ENCODE data around the gene DGCR6. TPM values are rescaled to one million over a fixed set of nuclear protein-coding genes. Genes with fewer than 3 reads are reported as not detected.

Gene DGCR6
- total and polyA plus RNA-seq, 2 experiments from 2014 or later = 1.4 to 2.3 TPM

- Mint-ChIP-seq H3K9me3 (no peaks in the 10 kb centered on the region), H3K27ac (no peak overlapping the region), H3K27me3 (ENCODE audit: insufficient read depth, low read depth, poor library complexity) (peaks cover 5% of the 10 kb centered on the region), H3K4me3 (no peak overlapping the region), H3K4me1 (peaks cover 5% of the 10 kb centered on the region; the same call in 2 of the 3 replicates), H3K36me3 (ENCODE audit: low read depth) (no peaks in the 10 kb centered on the region; the same call in 2 of the 3 replicates)
- Histone ChIP-seq H3K27me3 (ENCODE audit: insufficient read depth) (no peaks in the 10 kb centered on the region), H3K4me1 (ENCODE audit: insufficient read depth) (no peaks in the 10 kb centered on the region), H3K36me3 (ENCODE audit: insufficient read depth) (no peaks in the 10 kb centered on the region), H3K27ac (ENCODE audit: low read depth) (no peak overlapping the region), H3K79me2 (replicated peaks; ENCODE audit: insufficient read depth) (no peaks in the 10 kb centered on the region), H3K4me3 (no peak overlapping the region), H3F3A (replicated peaks; ENCODE audit: low read depth) (no peaks in the 10 kb centered on the region), H3K4me2 (no peak overlapping the region), H4K20me1 (replicated peaks; ENCODE audit: insufficient read depth) (no peaks in the 10 kb centered on the region), H3K9me2 (ENCODE audit: insufficient read depth) (no peaks in the 10 kb centered on the region), H2AFZ (no peak overlapping the region)
- no peak for TF ChIP-seq CREB1 (CRISPR knock-in tag; IDR thresholded peaks at IDR 0.05; ENCODE audit: low read depth)
- TF ChIP-seq POLR2AphosphoS5 (IDR thresholded peaks at IDR 0.05; ENCODE audit: low read depth) = no peak
- TF ChIP-seq ZNF462 (CRISPR knock-in tag; IDR thresholded peaks at IDR 0.05) = no peak
- no peak for TF ChIP-seq ZNF114 (CRISPR knock-in tag; IDR thresholded peaks at IDR 0.05)
- TF ChIP-seq STAT1 (IDR thresholded peaks at IDR 0.05; ENCODE audit: unreplicated experiment) = no peak
- TF ChIP-seq NANOG (IDR thresholded peaks at IDR 0.05; ENCODE audit: borderline replicate concordance) = no peak
- no peak for TF ChIP-seq JUNB (IDR thresholded peaks at IDR 0.05; ENCODE audit: unreplicated experiment)
- TF ChIP-seq REST (IDR thresholded peaks at IDR 0.05; ENCODE audit: unreplicated experiment) = no peak
- no peak for TF ChIP-seq CTCF (conservative IDR thresholded peaks at IDR 0.05; ENCODE audit: low read depth in 2 of 2)
- TF ChIP-seq EZH2phosphoT487 (IDR thresholded peaks at IDR 0.05; ENCODE audit: unreplicated experiment) = no peak
- TF ChIP-seq EZH2 (IDR thresholded peaks at IDR 0.05; ENCODE audit: low read depth, unreplicated experiment) = no peak
- no peak for TF ChIP-seq ZNF331 (CRISPR knock-in tag; IDR thresholded peaks at IDR 0.05; ENCODE audit: low read depth)
- TF ChIP-seq ETS1 (IDR thresholded peaks at IDR 0.05) = no peak
- ATAC-seq (no peak), DNase-seq (ENCODE audit: low spot score) (no peak)
Observed at GRCh38 chr22:18954990-18955571, 49.0 kb downstream of the DGCR6 start.

Measured in GM23338 (cell line).